ENCODE data around the gene SGMS1.
A peak's percentile ranks its signal among the peaks of the same experiment; 100 is the strongest.

Gene SGMS1

DNA sequence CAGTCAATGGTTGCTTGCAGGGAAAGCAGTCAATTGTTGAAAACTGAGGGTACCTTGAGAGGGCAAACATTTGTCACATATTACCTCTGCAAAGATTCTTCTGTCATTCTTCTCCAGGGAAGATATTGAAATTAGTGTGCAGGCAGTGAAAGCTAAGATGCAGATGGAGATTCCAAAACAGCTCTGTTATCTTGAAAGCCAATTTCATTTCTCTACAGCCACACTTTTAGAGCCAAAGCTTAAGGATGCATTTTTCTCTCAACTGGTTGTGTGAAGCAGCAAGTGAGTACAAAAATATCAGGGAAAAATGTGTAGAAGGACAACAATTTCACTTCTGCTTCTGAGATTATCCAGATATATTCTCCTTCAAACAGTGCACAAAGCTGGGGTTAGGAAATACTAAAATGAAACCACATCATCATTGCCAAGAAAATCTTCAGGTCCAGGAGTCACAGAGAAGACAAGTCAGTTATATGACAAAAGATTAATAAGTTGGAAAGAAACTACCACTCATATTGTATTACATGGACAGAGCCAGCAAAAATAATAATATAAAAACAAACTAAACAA is 16.3 kb downstream of the SGMS1 start:
- TF ChIP-seq GATA1 (IDR thresholded peaks at IDR 0.05; ENCODE audit: low read depth, low read length) = no peak
- TF ChIP-seq POLR2A (IDR thresholded peaks at IDR 0.05; ENCODE audit: low read length) = no peak
- DNase-seq = peak in 1 of 2 experiments; percentile 26

GRCh38 chr10:50605951-50606270 is 17.8 kb downstream of the SGMS1 start:
- TF ChIP-seq GATA1 (IDR thresholded peaks at IDR 0.05; ENCODE audit: low read depth, low read length) (no peak), POLR2A (IDR thresholded peaks at IDR 0.05; ENCODE audit: low read length) (no peak)

GRCh38 chr10:50605269-50605950 is 18.3 kb downstream of the SGMS1 start:
- TF ChIP-seq POLR2A (IDR thresholded peaks at IDR 0.05; ENCODE audit: low read length) = no peak
- TF ChIP-seq GATA1 (IDR thresholded peaks at IDR 0.05; ENCODE audit: low read depth, low read length) = no peak
- DNase-seq = peak; percentile 78 to 79

More at GRCh38 chr10:50605951-50606270, 17.8 kb downstream of the SGMS1 start:
- no peak for DNase-seq

- TF ChIP-seq POLR2A (IDR thresholded peaks at IDR 0.05; ENCODE audit: low read length) (no peak), GATA1 (IDR thresholded peaks at IDR 0.05; ENCODE audit: low read depth, low read length) (no peak)
- DNase-seq = no peak
These were observed 18.9 kb downstream of the SGMS1 start for GRCh38 chr10:50604809-50605208.

DNA sequence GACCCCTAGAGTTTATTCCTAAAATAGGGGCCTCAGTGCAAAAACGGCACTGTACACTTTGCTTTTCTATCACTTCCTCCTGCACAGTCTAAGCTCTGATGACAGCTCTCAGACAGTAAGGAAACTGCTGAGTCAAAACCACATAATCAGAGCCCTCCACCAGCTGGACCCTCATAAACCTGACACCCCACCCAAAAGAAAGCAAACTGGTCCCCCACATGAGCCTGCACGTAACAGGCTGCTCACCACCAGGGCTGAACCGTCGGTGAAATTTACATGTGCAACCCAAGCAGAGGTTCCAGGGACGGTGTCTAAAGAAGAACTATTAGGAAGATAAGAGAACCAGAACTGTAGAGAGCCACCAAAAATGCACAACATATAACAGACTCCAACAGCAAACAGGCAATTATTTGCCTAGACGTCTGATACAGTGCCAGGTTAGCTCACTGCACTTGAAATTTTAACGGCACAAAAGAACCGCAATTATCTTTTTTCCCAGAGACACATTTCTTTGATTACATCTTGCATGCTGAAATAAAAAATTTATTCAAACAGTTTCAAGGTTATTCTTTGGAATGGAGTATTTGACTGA is 19.6 kb downstream of the SGMS1 start:
- TF ChIP-seq POLR2A (IDR thresholded peaks at IDR 0.05; ENCODE audit: low read length) (no peak), GATA1 (IDR thresholded peaks at IDR 0.05; ENCODE audit: low read depth, low read length) (no peak)
- peak; percentile 63 to 78 for DNase-seq

DNA sequence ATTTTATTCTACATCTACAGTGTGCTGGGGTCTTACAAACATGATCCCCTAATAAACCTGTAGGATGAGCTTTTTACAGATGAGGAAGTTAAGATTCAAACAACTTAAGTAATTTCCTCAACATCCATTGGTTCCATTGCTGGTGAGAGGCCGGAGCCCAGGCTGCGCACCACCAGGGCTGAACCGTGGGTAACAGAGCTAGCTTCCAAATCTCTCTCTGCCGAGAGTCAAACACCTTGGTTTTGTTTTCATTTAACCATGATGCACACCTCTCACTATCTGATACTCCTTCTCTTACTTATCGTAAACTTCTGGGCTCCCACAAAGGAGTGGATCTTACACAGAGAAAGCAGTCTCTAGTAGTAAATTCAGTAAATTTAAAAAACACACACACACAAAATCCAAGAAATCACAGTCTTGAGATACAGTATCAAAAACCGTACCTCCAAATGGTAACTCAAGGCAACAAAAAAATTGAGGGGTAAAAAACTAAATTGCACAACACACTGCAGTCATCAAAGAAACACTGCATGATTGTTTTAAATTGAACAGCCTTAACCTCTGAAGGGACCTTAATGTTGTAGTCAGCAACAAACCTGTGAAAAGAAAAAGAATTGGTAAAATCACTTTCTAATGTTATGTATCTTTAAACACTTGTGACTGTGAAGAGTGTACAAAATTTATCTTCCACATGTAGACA is 20.5 kb downstream of the SGMS1 start:
- DNase-seq = no peak
- TF ChIP-seq GATA1 (IDR thresholded peaks at IDR 0.05; ENCODE audit: low read depth, low read length) (no peak), POLR2A (IDR thresholded peaks at IDR 0.05; ENCODE audit: low read length) (no peak)

GRCh38 chr10:50601974-50602373 is 21.8 kb downstream of the SGMS1 start:
- no peak for DNase-seq
- no peak for TF ChIP-seq GATA1 (IDR thresholded peaks at IDR 0.05; ENCODE audit: low read depth, low read length)
- no peak for TF ChIP-seq POLR2A (IDR thresholded peaks at IDR 0.05; ENCODE audit: low read length)

DNA sequence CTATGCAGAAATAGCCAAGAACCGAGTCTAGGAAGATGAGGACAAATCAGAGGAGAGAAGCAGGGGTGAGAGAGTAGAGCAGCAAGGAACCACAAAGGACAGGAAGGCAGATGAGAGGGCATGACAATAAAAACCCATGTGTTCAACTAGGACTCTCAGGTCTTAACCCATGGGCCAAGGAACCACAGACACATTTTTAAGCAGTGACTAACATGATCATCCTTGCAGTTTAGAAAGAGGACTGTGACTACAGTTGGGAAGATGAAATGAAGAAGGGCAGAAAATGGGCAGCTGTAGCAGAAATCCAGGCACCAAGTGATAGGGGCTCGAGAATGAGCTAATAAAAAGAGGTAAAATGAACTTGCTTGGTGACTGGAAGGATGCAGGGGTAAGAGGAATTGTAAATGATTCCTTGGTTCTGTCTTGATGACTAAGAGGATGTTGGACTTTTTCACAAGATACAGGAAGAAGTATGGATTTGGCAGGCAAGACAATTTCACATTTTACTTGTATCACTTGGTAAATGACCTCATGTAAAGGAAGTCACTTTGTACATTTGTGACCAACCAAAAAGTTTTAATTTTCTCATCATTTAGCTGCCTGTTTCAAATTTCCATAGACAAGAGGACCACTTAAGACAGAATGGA is 22.8 kb downstream of the SGMS1 start:
- no peak for DNase-seq
- no peak for TF ChIP-seq GATA1 (IDR thresholded peaks at IDR 0.05; ENCODE audit: low read depth, low read length)
- TF ChIP-seq POLR2A (IDR thresholded peaks at IDR 0.05; ENCODE audit: low read length) = no peak

GRCh38 chr10:50600286-50600685 is 23.5 kb downstream of the SGMS1 start:
- TF ChIP-seq GATA1 (IDR thresholded peaks at IDR 0.05; ENCODE audit: low read depth, low read length) (no peak), POLR2A (IDR thresholded peaks at IDR 0.05; ENCODE audit: low read length) (no peak)
- peak; percentile 45 to 57 for DNase-seq

- DNase-seq = no peak
- no peak for TF ChIP-seq POLR2A (IDR thresholded peaks at IDR 0.05; ENCODE audit: low read length)
- no peak for TF ChIP-seq GATA1 (IDR thresholded peaks at IDR 0.05; ENCODE audit: low read depth, low read length)
These were observed 26.9 kb downstream of the SGMS1 start for GRCh38 chr10:50596897-50597296.

- DNase-seq = no peak
- TF ChIP-seq GATA1 (IDR thresholded peaks at IDR 0.05; ENCODE audit: low read depth, low read length) (no peak), POLR2A (IDR thresholded peaks at IDR 0.05; ENCODE audit: low read length) (no peak)
These were observed 27.3 kb downstream of the SGMS1 start for GRCh38 chr10:50596456-50596855.

- no peak for DNase-seq
- TF ChIP-seq GATA1 (IDR thresholded peaks at IDR 0.05; ENCODE audit: low read depth, low read length) = no peak
- TF ChIP-seq POLR2A (IDR thresholded peaks at IDR 0.05; ENCODE audit: low read length) = no peak
These were observed 28.0 kb downstream of the SGMS1 start for GRCh38 chr10:50595785-50596184.

DNA sequence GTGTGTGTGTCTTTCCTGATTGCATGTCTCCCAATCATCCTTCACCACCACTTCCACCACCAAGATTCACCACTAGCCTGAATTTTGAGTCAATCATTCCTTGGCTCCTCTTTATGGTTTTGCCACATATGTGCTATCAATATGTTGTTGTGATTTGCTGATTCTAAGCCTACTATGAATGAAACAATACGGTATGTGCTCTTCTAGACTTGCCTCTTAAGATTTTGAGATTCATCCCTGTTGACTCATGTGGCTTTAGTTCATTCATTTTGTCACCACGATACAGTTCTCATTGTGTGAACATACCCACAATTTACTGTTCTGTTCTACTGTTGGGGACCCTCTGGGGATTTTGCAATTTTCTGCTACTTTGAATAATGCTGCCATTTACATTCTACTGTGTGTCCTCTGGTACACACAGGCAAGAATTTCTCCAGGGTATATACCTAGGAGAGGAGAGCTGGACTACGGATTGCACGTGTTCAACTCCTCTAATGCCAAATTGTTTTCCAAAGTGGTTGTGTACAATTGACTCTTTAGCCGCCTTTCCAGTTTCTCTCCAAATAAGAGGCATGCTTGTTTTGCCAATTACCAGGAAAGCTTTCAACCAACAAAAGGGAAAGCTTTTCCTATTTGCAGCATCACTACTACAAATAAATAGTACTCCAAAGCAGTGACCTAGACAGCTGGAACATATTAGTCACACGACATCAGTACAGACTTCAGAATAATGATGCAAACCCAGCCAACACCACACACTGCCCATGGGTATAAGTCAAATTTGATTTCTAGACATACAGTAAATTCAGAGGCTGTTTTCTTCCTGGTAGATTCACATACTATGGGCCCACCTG is 30.0 kb downstream of the SGMS1 start:
- peak; percentile 47 to 72 for DNase-seq
- TF ChIP-seq POLR2A (IDR thresholded peaks at IDR 0.05; ENCODE audit: low read length) (no peak), GATA1 (IDR thresholded peaks at IDR 0.05; ENCODE audit: low read depth, low read length) (no peak)
